Measurements from ENCODE around the gene ATP13A5.

DNA sequence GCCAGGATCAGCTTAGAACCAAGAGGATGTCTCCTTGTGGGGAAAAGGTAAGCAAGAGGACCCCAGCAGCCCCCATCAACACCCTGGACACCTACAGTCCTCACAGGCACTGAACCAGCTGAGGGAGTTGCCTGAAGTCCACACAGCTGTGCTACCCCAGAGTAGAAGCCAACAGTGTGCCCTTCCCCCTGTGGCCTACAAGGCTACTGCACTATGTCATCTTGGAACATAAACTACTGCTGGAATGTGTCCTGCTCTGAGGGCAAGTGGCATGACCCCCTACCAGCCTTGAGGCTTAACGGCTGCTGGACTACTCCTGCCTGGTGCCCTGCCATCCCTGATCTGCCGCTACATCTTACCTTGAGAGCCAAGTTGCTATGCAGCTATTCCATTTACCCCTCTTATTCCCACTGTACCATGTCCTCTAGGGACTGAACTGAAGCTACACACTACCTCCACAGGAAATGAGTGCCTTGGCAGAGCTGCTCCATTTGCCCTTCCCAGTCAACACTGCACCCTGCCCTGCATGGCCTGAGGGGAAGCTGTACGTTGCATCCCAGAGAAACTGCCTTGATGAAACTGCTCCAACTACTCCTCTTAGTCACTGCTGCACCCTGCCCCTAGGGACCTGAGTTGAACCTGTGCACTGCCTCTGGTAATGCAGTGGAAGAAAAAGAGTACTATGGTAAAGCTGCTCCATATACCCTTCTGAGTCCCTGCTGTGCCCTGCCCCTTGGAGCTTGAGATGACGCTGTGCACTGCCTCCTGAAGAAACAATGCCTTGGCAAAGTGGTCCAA lies 40.2 kb upstream of the ATP13A5 start:
- TF ChIP-seq, protein P1, sequence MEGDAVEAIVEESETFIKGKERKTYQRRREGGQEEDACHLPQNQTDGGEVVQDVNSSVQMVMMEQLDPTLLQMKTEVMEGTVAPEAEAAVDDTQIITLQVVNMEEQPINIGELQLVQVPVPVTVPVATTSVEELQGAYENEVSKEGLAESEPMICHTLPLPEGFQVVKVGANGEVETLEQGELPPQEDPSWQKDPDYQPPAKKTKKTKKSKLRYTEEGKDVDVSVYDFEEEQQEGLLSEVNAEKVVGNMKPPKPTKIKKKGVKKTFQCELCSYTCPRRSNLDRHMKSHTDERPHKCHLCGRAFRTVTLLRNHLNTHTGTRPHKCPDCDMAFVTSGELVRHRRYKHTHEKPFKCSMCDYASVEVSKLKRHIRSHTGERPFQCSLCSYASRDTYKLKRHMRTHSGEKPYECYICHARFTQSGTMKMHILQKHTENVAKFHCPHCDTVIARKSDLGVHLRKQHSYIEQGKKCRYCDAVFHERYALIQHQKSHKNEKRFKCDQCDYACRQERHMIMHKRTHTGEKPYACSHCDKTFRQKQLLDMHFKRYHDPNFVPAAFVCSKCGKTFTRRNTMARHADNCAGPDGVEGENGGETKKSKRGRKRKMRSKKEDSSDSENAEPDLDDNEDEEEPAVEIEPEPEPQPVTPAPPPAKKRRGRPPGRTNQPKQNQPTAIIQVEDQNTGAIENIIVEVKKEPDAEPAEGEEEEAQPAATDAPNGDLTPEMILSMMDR (IDR thresholded peaks at IDR 0.05): no peak
- no peak for TF ChIP-seq POLR2A (IDR thresholded peaks at IDR 0.05)

Measured in Peyer's patch (tissue), 4 donors.